GM12878 (cell line): ENCODE measurements around the gene DLG4.

Source experiments
- CREB1 ChIP-seq: IDR thresholded peaks from 2 replicates; pipeline ENCODE4 v1.6.1; 2012; ENCODE audit warnings: low read depth, mild to moderate bottlenecking, inconsistent platforms
- CTCF ChIP-seq, 3 experiments: IDR thresholded peaks in 2 of 3; conservative IDR thresholded peaks in 1 of 3; 2 replicates each; pipeline ENCODE4 v1.5.1; 2011; ENCODE audit warnings: low read depth in 3 of 3, low read length in 3 of 3, mild to moderate bottlenecking in 3 of 3, control low read depth in 2 of 3, moderate library complexity in 2 of 3, inconsistent platforms in 1 of 3, mixed read lengths in 1 of 3; ENCODE audit not compliant: control insufficient read depth in 2 of 3, insufficient read depth in 1 of 3; ENCODE audit errors: extremely low read depth in 1 of 3
- ELK1 ChIP-seq: IDR thresholded peaks from 2 replicates; pipeline ENCODE4 v1.6.1; 2012; ENCODE audit warnings: low read depth, low read length, improper control_type of control experiment
- EZH2 ChIP-seq: IDR thresholded peaks from 2 replicates; pipeline ENCODE4 v1.6.1; 2012; ENCODE audit warnings: low read depth, mild to moderate bottlenecking, control low read depth, inconsistent platforms, low read length, borderline replicate concordance; ENCODE audit not compliant: control insufficient read depth
- POLR2AphosphoS5 ChIP-seq: IDR thresholded peaks from 2 replicates; pipeline ENCODE4 v1.6.1; 2011; ENCODE audit warnings: mild to moderate bottlenecking, low read length, inconsistent platforms
- STAT3 ChIP-seq: IDR thresholded peaks from 2 replicates; pipeline ENCODE4 v1.6.1; 2011; ENCODE audit warnings: low read depth, low read length, improper control_type of control experiment
- TAF1 ChIP-seq: IDR thresholded peaks from 2 replicates; pipeline ENCODE4 v1.6.1; 2011; ENCODE audit warnings: mild to moderate bottlenecking, low read depth, low read length, borderline replicate concordance
- TARDBP ChIP-seq: IDR thresholded peaks from 2 replicates; pipeline ENCODE4 v1.6.1; 2016; ENCODE audit warnings: borderline replicate concordance
- TF ChIP-seq, protein P1 (sequence below): IDR thresholded peaks from 2 replicates; pipeline ENCODE4 v1.6.1; 2012; ENCODE audit warnings: mild to moderate bottlenecking, low read depth, low read length
- TF ChIP-seq, protein P2 (sequence below): fragments of 450-650 bp; formaldehyde crosslinking; IDR thresholded peaks from 2 replicates; pipeline ENCODE4 v1.4.0; 2022; ENCODE audit warnings: mild to moderate bottlenecking, moderate library complexity

DNA sequence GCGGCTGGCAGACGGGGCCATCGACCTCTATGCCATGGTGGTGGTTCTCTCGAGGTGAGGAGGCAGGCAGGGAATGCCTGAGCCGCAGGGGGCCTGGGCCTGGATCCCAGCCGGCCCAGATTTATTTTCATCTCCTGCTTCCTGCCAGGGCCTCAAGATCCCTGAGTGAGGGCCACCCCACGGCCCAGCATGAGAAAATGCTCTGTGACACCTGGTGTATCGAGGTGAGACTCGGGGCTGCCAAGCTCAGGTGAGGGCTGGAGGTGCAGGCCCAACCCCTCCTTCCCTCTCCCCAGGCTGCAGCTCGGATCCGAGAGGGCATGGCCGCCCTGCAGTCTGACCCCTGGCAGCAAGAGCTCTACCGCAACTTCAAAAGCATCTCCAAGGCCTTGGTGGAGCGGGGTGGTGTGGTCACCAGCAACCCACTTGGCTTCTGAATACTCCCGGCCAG, 5.0 kb upstream of the DLG4 start:
- TF ChIP-seq TAF1 (no peak), CTCF (IDR thresholded peaks at IDR 0.05 in 2 of 3, conservative IDR thresholded peaks at IDR 0.05 in 1 of 3; ENCODE audit: control insufficient read depth in 2 of 3, extremely low read depth in 1 of 3, insufficient read depth in 1 of 3, low read depth in 3 of 3, low read length in 3 of 3) (no peak), STAT3 (no peak), TARDBP (no peak), POLR2AphosphoS5 (no peak), CREB1 (no peak), ELK1 (no peak), EZH2 (no peak)
- TF ChIP-seq, protein P1, sequence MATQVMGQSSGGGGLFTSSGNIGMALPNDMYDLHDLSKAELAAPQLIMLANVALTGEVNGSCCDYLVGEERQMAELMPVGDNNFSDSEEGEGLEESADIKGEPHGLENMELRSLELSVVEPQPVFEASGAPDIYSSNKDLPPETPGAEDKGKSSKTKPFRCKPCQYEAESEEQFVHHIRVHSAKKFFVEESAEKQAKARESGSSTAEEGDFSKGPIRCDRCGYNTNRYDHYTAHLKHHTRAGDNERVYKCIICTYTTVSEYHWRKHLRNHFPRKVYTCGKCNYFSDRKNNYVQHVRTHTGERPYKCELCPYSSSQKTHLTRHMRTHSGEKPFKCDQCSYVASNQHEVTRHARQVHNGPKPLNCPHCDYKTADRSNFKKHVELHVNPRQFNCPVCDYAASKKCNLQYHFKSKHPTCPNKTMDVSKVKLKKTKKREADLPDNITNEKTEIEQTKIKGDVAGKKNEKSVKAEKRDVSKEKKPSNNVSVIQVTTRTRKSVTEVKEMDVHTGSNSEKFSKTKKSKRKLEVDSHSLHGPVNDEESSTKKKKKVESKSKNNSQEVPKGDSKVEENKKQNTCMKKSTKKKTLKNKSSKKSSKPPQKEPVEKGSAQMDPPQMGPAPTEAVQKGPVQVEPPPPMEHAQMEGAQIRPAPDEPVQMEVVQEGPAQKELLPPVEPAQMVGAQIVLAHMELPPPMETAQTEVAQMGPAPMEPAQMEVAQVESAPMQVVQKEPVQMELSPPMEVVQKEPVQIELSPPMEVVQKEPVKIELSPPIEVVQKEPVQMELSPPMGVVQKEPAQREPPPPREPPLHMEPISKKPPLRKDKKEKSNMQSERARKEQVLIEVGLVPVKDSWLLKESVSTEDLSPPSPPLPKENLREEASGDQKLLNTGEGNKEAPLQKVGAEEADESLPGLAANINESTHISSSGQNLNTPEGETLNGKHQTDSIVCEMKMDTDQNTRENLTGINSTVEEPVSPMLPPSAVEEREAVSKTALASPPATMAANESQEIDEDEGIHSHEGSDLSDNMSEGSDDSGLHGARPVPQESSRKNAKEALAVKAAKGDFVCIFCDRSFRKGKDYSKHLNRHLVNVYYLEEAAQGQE: no peak
- TF ChIP-seq, protein P2, sequence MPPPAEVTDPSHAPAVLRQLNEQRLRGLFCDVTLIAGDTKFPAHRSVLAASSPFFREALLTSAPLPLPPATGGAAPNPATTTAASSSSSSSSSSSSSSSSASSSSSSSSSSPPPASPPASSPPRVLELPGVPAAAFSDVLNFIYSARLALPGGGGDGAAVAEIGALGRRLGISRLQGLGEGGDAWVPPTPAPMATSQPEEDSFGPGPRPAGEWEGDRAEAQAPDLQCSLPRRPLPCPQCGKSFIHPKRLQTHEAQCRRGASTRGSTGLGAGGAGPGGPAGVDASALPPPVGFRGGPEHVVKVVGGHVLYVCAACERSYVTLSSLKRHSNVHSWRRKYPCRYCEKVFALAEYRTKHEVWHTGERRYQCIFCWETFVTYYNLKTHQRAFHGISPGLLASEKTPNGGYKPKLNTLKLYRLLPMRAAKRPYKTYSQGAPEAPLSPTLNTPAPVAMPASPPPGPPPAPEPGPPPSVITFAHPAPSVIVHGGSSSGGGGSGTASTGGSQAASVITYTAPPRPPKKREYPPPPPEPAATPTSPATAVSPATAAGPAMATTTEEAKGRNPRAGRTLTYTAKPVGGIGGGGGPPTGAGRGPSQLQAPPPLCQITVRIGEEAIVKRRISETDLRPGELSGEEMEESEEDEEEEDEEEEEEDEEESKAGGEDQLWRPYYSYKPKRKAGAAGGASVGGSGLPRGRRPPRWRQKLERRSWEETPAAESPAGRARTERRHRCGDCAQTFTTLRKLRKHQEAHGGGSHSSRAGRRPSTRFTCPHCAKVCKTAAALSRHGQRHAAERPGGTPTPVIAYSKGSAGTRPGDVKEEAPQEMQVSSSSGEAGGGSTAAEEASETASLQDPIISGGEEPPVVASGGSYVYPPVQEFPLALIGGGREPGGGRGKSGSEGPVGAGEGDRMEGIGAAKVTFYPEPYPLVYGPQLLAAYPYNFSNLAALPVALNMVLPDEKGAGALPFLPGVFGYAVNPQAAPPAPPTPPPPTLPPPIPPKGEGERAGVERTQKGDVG (CRISPR knock-in tag): no peak
